ENCODE results near the gene DNAH11. TPM values are rescaled to one million over a fixed set of nuclear protein-coding genes. Genes with fewer than 3 reads are reported as not detected.

The DNAH11 gene
- total RNA-seq, 6 experiments from 2014 or later, result 0.17 to 5.5 (median 1.2) TPM

GRCh38 chr7:21910253-21910652 is 367.4 kb downstream of the DNAH11 start:
- no peaks in the 10 kb centered on the region for H3K9me3 ChIP-seq
- no peaks in the 10 kb centered on the region for H3K27me3 ChIP-seq
- ATAC-seq (no peak), DNase-seq (no peak)
- no peak overlapping the region for H3K27ac ChIP-seq
- H3K36me3 ChIP-seq, result peaks cover 0 to 15% (median 5%) of the 10 kb centered on the region in 4 donors
- H3K4me1 ChIP-seq, result no peaks in the 10 kb centered on the region
- 77% methylated on average over 6 of the region's 6 CpGs for WGBS (ENCODE audit: insufficient coverage, low coverage, low lambda C conversion rate, missing lambda C conversion rate)
- H3K4me3 ChIP-seq, result no peak overlapping the region
- intact Hi-C loops (cut with DNase I), result no loop called here
- TF ChIP-seq POLR2A (IDR thresholded peaks at IDR 0.05) (no peak), CTCF (IDR thresholded peaks at IDR 0.05) (no peak)

- ATAC-seq (no peak), DNase-seq (no peak)
- no peak overlapping the region for H3K4me3 ChIP-seq
- no peaks in the 10 kb centered on the region for H3K9me3 ChIP-seq
- intact Hi-C loops (cut with DNase I), result no loop called here
- no peak overlapping the region for H3K27ac ChIP-seq
- no peaks in the 10 kb centered on the region for H3K27me3 ChIP-seq
- no peak for TF ChIP-seq CTCF (IDR thresholded peaks at IDR 0.05)
- no peak for TF ChIP-seq POLR2A (IDR thresholded peaks at IDR 0.05)
- H3K4me1 ChIP-seq, result no peaks in the 10 kb centered on the region
- H3K36me3 ChIP-seq, result peaks cover 0 to 9% (median 3%) of the 10 kb centered on the region in 4 donors
- WGBS (ENCODE audit: insufficient coverage, low coverage, low lambda C conversion rate, missing lambda C conversion rate), result 85% methylated on average over 8 of the region's 8 CpGs
Measured at GRCh38 chr7:21911341-21911875, 368.6 kb downstream of the DNAH11 start.

- ATAC-seq, result no peak
- TF ChIP-seq POLR2A (IDR thresholded peaks at IDR 0.05) (no peak), CTCF (IDR thresholded peaks at IDR 0.05) (no peak)
Measured at GRCh38 chr7:21912305-21912704, 369.5 kb downstream of the DNAH11 start.

GRCh38 chr7:21912931-21913780 is 370.3 kb downstream of the DNAH11 start:
- TF ChIP-seq CTCF (IDR thresholded peaks at IDR 0.05) (no peak), POLR2A (IDR thresholded peaks at IDR 0.05) (no peak)
- Histone ChIP-seq H3K36me3 (peaks cover 0 to 5% (median 0%) of the 10 kb centered on the region in 4 donors), H3K4me3 (no peak overlapping the region), H3K4me1 (no peaks in the 10 kb centered on the region), H3K27me3 (no peaks in the 10 kb centered on the region), H3K27ac (no peak overlapping the region), H3K9me3 (no peaks in the 10 kb centered on the region)
- DNase-seq, result no peak
- intact Hi-C loops (cut with DNase I), result no loop called here
- WGBS (ENCODE audit: insufficient coverage, low coverage, low lambda C conversion rate, missing lambda C conversion rate), result 73% methylated on average over 8 of the region's 8 CpGs
- no peak for ATAC-seq

More at GRCh38 chr7:21912305-21912704, 369.5 kb downstream of the DNAH11 start:
- no peaks in the 10 kb centered on the region for H3K4me1 ChIP-seq
- 93% methylated on average over 3 of the region's 7 CpGs for WGBS (ENCODE audit: insufficient coverage, low coverage, low lambda C conversion rate, missing lambda C conversion rate)
- H3K4me3 ChIP-seq, result no peak overlapping the region
- H3K27me3 ChIP-seq, result no peaks in the 10 kb centered on the region
- no peaks in the 10 kb centered on the region for H3K9me3 ChIP-seq
- intact Hi-C loops (cut with DNase I), result no loop called here
- no peak overlapping the region for H3K27ac ChIP-seq
- DNase-seq, result no peak
- H3K36me3 ChIP-seq, result peaks cover 0 to 11% (median 3%) of the 10 kb centered on the region in 4 donors
